HL-60 (cell line): Measurements from ENCODE around the gene CACNA2D3.

Experiments used
- DNase-seq, 2 experiments: peaks; one replicate each; pipeline ENCODE4 v3.0.0-alpha.2; 2010 to 2020; ENCODE audit warnings: low read depth in 1 of 2, low spot score in 1 of 2
- H3K27ac ChIP-seq: fragments of 250-450 bp; sonication (Bioruptor Pico); replicated peaks from 2 replicates; pipeline ENCODE4 v1.5.1; 2020; ENCODE audit warnings: mild to moderate bottlenecking, moderate library complexity
- H3K27me3 ChIP-seq: fragments of 250-450 bp; sonication (Bioruptor Pico); 2 replicates; pipeline ENCODE4 v1.5.1; 2021; ENCODE audit warnings: mild to moderate bottlenecking, moderate library complexity; ENCODE audit not compliant: insufficient read depth, poor library complexity, severe bottlenecking
- H3K4me3 ChIP-seq: replicated peaks from 2 replicates; pipeline ENCODE4 v1.5.1; 2011; ENCODE audit warnings: mild to moderate bottlenecking, control low read depth, low read length; ENCODE audit not compliant: insufficient read depth
- CTCF ChIP-seq: IDR thresholded peaks from one replicate; pipeline ENCODE4 v1.5.1; 2011; ENCODE audit warnings: low read length, control low read depth, inconsistent platforms; ENCODE audit not compliant: insufficient read depth
- GABPA ChIP-seq: IDR thresholded peaks from 2 replicates; pipeline ENCODE4 v1.6.1; 2012; ENCODE audit warnings: low read depth
- POLR2AphosphoS5 ChIP-seq: IDR thresholded peaks from 2 replicates; pipeline ENCODE4 v1.6.1; 2012; ENCODE audit warnings: low read depth
- REST ChIP-seq: IDR thresholded peaks from 2 replicates; pipeline ENCODE4 v1.6.1; 2012; ENCODE audit warnings: low read depth; ENCODE audit not compliant: insufficient replicate concordance
- SPI1 ChIP-seq: IDR thresholded peaks from 2 replicates; pipeline ENCODE4 v1.6.1; 2012; ENCODE audit warnings: low read depth, mild to moderate bottlenecking, borderline replicate concordance

The CACNA2D3 gene

GRCh38 chr3:54941690-54942362 is 819.5 kb downstream of the CACNA2D3 start:
- Histone ChIP-seq H3K27ac (no peak overlapping the region), H3K27me3 (peaks cover 4% of the 10 kb centered on the region), H3K4me3 (no peak overlapping the region)
- DNase-seq = no peak
- TF ChIP-seq REST = no peak
- TF ChIP-seq GABPA = no peak
- no peak for TF ChIP-seq POLR2AphosphoS5
- no peak for TF ChIP-seq CTCF

- Histone ChIP-seq H3K27me3 (peaks cover 3% of the 10 kb centered on the region), H3K4me3 (no peak overlapping the region), H3K27ac (no peak overlapping the region)
- DNase-seq = no peak
- TF ChIP-seq GABPA = no peak
- TF ChIP-seq SPI1 = no peak
- no peak for TF ChIP-seq CTCF
- no peak for TF ChIP-seq POLR2AphosphoS5
- no peak for TF ChIP-seq REST
These were observed 827.2 kb downstream of the CACNA2D3 start for GRCh38 chr3:54949491-54950044.

GRCh38 chr3:54950391-54951003 is 828.1 kb downstream of the CACNA2D3 start:
- no peaks in the 10 kb centered on the region for H3K27me3 ChIP-seq
- H3K4me3 ChIP-seq = no peak overlapping the region
- no peak for DNase-seq
- TF ChIP-seq REST (no peak), POLR2AphosphoS5 (no peak)
- H3K27ac ChIP-seq = no peak overlapping the region
